GM12873 (cell line): ENCODE data around the gene CCNH.

ENCODE experiments used
- TF ChIP-seq, protein P1 (sequence below): IDR thresholded peaks from 2 replicates; pipeline ENCODE4 v1.5.1; 2012; ENCODE audit warnings: low read depth, mild to moderate bottlenecking, moderate library complexity, low read length, control low read depth; ENCODE audit not compliant: insufficient read depth; ENCODE audit errors: missing control alignments

CCNH gene

DNA sequence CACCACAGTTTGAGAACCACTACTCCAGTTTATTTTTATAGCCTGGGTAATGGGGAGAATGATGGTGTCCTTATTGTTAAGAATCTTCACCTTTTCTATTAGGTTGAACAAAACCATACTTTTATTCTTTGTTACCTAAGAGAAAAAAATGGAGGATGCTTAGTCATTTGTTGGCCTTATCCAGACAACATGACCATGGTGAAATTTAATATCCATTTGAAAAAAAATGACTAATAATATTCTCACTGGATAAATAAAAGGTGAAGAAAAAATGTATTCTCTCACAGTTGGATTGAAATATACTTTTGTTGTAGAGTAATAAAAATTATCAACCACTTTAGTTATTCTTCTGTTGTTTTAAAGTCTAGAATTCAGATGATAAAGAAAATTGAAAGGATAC lies 5.8 kb upstream of the CCNH start:
- TF ChIP-seq, protein P1, sequence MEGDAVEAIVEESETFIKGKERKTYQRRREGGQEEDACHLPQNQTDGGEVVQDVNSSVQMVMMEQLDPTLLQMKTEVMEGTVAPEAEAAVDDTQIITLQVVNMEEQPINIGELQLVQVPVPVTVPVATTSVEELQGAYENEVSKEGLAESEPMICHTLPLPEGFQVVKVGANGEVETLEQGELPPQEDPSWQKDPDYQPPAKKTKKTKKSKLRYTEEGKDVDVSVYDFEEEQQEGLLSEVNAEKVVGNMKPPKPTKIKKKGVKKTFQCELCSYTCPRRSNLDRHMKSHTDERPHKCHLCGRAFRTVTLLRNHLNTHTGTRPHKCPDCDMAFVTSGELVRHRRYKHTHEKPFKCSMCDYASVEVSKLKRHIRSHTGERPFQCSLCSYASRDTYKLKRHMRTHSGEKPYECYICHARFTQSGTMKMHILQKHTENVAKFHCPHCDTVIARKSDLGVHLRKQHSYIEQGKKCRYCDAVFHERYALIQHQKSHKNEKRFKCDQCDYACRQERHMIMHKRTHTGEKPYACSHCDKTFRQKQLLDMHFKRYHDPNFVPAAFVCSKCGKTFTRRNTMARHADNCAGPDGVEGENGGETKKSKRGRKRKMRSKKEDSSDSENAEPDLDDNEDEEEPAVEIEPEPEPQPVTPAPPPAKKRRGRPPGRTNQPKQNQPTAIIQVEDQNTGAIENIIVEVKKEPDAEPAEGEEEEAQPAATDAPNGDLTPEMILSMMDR = no peak

DNA sequence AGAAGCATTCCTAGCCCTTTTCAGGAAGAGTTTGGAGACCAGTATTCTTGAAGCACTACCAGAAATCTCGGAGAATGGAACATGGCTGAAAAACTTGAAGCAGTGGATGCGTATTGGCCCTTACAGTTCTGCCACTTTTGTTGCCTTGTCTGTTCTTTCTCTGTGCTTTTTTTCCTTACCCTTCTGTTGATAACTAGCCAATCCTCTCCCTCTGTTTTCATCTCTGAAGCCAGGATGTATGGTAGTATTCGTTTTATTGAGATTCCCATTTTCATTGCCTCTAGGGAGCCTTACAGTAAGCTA lies 564 bp upstream of the CCNH start:
- TF ChIP-seq, protein P1 = no peak

DNA sequence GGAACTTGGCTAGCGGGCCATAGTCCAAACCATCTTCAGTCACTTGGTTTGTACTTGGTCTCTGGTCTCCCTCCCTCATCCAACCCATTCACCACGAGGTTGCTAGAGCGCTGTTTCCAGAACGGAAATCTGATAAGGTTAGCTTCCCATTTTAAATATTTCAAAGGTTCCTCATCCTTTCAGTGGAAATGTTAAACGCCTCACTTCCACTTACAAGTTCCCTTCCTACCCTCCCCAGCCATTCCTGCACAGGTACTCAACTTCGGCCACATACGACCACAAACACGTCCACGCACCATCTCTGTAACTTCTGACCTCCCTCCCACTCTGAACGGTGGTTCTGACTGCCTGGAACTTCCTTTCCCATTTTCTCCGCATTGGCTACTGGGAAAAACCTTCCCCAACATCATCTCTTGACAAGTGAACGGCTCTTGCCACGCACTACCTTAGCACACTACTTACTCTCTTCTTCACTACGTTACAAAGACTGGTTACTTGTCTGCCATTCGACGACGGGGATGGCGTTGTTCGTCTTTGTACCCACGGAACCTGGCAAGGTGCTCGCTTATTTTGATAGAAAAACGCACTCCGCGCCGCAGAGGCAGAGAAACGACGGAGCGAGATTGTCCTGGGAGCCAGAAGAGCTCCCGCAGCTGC lies 629 bp downstream of the CCNH start:
- TF ChIP-seq, protein P1 = no peak

DNA sequence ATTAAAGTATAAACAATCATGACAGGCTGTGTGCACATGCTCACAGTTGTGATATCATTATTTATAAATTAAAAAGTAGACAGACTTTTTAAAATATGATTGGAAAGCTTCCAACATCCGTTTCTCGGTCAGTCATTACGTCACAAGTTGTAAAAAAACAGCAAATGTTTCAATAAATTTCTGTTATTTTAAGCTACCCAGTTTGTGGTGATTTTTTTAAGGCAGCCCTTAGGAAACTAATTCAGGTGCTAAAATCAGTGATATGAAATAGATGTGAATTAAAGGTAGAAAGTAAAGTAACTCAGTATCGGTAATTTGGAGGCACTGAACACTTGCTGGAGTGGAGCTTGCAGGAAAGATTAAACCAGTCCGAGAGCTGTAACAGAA lies 1.2 kb downstream of the CCNH start:
- TF ChIP-seq, protein P1 = no peak

DNA sequence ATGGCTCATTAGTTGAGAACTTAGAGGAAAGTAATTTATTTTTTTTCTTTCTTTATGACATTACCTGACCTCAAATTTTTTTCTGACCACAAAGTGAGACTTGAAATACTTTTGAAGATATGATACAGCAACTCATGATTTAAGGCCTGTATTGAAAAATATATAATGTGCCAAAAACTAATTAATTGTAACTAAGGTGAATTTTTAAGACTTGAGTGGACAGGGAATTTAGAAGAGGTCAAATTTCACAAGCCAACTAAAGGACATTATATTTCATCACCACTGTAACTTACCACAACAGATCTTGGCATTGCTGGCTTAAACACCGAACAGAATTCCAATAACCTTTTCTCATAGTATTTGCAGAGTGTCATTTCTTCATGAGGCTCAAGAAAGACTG lies 1.8 kb downstream of the CCNH start:
- TF ChIP-seq, protein P1 = no peak

DNA sequence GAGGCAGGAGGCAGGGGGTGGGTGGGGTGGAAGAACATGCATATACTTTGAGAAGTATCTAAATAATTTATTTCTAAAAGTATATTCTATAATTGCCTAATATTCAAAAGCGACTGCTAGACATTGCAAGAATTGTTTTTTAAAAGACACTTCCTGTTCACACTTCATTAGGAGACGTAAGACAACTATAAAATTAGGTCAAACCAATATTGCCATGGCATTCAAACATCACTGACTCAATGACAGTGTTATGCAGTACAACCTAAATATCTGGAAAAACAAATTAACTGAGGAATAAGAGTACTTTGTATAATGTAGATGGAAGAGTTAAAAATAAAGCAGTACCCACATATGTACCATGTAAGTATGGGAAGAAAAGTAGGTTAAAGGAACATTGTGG lies 4.5 kb downstream of the CCNH start:
- TF ChIP-seq, protein P1 = no peak

- TF ChIP-seq, protein P1 = no peak
Observed at GRCh38 chr5:87405472-87406155, 7.1 kb downstream of the CCNH start.

GRCh38 chr5:87404359-87404758 lies 8.4 kb downstream of the CCNH start:
- TF ChIP-seq, protein P1 = no peak
